C4-2B (cell line): ENCODE measurements around the gene KLHL25.

ENCODE experiments used
- ZFX ChIP-seq: fragments of 450-650 bp; IDR thresholded peaks from 2 replicates; pipeline ENCODE4 v1.6.1; 2017
- TF ChIP-seq, protein P1 (sequence below): fragments of 450-650 bp; conservative IDR thresholded peaks from 2 replicates; pipeline ENCODE4 v1.5.1; 2017; ENCODE audit warnings: mild to moderate bottlenecking

- TF ChIP-seq, protein P1, sequence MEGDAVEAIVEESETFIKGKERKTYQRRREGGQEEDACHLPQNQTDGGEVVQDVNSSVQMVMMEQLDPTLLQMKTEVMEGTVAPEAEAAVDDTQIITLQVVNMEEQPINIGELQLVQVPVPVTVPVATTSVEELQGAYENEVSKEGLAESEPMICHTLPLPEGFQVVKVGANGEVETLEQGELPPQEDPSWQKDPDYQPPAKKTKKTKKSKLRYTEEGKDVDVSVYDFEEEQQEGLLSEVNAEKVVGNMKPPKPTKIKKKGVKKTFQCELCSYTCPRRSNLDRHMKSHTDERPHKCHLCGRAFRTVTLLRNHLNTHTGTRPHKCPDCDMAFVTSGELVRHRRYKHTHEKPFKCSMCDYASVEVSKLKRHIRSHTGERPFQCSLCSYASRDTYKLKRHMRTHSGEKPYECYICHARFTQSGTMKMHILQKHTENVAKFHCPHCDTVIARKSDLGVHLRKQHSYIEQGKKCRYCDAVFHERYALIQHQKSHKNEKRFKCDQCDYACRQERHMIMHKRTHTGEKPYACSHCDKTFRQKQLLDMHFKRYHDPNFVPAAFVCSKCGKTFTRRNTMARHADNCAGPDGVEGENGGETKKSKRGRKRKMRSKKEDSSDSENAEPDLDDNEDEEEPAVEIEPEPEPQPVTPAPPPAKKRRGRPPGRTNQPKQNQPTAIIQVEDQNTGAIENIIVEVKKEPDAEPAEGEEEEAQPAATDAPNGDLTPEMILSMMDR: no peak
- TF ChIP-seq ZFX: no peak
Observed at GRCh38 chr15:85755471-85755870, 39.3 kb downstream of the KLHL25 start.
